CD1c-positive myeloid dendritic cell (primary cell): ENCODE data around the gene C19orf73.

Experiments
- DNase-seq: peaks from one replicate; pipeline ENCODE4 v3.0.0-alpha.2; 2016; ENCODE audit errors: extremely low spot score

The C19orf73 gene, protein sequence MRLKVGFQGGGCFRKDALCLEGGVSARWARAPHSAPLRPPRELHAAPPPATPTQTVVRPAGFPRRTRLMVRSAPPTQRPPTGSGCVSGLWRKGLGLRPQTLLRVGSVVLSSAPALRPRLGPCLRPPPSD

DNA sequence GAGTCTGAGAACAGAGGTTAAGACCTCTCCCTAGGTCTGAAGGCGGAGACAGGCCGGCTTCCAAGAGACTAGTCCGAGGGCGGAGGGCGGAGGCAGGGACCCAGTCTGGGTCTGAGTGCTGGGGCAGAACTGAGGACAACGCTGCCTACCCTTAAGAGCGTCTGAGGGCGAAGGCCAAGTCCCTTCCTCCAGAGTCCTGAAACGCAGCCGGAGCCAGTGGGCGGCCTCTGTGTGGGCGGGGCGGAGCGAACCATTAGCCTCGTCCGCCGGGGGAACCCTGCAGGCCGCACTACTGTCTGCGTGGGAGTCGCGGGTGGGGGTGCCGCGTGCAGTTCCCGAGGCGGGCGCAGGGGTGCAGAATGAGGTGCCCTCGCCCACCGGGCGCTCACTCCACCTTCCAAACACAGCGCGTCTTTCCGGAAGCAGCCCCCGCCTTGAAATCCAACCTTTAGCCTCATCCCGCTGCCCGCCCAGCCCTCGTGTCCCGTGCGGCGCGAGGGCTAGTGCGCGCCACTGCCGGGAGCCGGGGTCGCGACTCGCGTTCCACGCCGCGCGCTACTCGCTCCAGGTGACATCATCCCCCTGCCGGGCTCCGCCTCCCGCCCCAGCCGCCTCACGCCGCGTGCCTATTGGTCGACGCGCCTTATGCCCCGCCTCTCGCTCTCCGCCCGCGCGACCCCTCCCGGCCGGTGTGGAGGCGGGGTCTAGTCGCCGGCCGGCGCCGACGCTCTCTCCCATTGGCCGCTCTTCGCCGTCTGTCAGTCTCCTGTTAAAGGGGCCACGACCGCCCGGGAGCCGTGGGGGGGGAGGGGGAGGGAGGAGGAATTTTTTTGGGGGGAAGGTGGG is at the start of gene C19orf73:
Gene C19orf73, minus strand, starts transcription at position 579 of the 846 bp plus-strand sequence. Its CDS starts 121 bp downstream, at position 458.
- peak; percentile 97 for DNase-seq

DNA sequence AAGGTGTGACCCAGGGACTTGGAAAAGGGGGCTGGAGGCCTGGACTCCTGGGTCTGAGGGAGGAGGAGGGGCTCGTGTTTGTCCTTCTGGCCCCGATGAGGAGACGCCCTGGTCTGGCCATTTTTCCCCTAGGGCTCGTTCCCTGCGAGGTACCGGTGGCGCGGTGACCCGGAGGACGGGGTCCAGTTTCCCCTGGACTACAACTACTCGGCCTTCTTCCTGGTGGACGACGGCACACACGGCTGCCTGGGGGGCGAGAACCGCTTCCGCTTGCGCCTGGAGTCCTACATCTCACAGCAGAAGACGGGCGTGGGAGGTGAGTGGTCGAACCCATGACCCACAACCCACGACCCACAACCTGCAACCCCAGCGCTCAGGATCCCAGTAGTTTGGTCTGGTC is 49.5 kb upstream of the C19orf73 start:
- DNase-seq, result no peak

DNA sequence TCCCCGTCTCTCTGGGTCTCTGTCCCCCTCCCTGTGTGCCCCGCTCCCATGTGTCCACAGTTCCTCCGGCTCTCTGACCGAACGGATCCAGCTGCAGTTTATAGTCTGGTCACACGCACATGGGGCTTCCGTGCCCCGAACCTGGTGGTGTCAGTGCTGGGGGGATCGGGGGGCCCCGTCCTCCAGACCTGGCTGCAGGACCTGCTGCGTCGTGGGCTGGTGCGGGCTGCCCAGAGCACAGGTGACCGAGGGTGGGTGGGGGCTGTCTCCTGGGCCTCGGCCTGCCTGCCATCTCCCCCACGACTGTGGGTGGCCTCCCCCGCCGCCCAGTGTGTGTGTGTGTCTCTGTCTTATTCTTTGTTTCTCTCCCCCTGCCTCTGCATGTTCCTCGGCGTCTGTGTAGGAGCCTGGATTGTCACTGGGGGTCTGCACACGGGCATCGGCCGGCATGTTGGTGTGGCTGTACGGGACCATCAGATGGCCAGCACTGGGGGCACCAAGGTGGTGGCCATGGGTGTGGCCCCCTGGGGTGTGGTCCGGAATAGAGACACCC is 49.0 kb upstream of the C19orf73 start:
- DNase-seq, result no peak

DNA sequence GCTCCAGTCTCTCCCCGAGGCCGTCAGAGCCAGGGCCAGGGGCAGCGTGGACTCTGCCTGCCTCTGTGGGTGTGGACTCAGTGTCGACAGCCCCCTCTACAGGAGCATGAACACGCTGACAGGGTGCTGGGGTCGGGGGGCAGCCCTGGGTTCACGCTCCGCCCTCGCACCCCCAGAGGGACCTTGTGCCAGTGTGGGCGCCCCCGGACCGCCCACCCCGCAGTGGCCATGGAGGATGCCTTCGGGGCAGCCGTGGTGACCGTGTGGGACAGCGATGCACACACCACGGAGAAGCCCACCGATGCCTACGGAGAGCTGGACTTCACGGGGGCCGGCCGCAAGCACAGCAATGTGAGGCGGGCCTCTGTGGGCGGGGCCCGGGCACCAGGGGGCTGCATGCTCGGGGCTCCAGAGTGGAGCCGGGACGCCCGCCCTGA is 46.9 kb upstream of the C19orf73 start:
- DNase-seq, result no peak

DNA sequence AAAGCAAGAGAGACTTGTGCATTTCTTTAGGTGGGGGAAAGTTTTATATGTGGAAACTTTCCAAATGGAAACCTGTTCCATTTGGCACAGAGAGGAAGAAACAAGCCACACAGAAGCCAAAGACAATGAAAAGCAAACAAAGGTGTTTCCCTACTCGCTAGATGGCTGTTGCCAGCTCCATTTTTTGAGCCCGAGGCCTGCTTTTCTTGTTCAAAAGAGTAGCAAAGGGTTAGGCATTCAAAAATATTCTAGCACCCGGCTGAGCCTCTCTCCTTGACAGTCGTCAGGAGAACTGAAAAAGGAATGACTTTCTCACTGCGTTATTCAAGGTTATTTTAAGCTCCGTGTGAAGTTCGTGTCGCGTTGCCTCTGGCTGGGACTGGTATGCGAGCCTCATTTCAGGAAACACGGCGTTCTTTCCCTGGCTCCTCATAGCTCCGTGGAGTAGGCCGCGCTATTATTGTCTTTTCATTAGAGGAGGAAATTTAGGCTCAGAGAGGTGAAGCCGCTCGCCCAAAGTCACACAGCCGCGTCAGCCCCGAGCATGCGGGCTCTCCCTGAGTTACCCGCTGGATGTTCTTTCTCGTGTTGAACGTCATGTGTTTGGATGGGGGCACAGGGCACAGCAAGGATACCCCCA is 46.3 kb upstream of the C19orf73 start:
- DNase-seq, result no peak

DNA sequence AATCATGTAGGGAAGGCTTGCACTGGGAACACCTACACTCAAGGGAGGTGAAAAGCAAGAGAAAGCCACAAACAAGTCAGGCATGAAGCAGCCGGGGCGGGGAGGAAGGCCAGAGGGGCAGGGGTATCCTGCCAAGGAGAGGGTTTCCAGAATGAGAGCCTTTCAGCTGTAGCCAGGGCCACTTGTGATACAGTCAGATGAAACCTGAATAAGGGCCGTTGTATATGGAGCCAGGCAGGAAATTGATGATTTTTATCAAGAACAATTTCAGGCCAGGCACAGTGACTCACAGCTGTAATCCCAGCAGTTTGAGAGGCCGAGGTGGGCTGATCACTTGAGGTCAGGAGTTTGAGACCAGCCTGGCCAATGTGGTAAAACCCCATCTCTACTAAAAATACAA is 43.0 kb upstream of the C19orf73 start:
- no peak for DNase-seq

DNA sequence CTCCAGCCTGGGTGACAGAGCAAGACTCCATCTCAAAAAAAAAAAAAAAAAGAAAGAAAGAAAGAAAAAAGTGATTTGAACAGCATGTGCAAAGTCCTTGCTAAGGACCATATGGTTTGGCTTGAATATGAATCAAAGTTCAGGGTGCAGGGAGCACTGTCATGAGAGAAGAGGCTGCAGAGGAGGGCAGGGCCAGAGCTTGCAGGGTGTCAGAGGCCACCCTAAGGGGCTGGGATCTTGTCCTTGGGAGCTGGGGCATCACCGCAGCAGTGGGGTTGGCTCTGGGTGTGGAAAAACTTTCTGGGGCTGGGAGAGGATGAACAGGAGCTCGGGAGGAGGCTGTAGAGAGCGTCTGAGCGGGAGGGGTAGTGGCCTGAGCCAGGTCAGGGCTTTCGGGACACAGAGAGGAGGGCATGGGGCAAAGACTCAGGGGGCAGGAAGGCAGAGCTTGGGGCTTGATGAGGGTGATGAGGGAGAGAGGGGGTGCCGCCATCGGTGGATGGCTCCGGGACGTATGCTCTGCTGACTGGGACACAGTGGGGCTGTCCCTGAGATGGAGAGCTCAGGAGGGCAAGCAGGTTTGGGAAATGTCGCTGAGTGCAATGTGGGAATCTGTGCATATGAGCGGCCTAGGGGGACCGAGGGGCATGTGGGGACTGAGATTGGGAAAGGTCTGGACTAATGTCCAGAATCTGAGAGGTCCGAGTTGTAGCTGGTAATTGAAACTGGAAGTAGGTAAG is 41.7 kb upstream of the C19orf73 start:
- DNase-seq, result no peak

DNA sequence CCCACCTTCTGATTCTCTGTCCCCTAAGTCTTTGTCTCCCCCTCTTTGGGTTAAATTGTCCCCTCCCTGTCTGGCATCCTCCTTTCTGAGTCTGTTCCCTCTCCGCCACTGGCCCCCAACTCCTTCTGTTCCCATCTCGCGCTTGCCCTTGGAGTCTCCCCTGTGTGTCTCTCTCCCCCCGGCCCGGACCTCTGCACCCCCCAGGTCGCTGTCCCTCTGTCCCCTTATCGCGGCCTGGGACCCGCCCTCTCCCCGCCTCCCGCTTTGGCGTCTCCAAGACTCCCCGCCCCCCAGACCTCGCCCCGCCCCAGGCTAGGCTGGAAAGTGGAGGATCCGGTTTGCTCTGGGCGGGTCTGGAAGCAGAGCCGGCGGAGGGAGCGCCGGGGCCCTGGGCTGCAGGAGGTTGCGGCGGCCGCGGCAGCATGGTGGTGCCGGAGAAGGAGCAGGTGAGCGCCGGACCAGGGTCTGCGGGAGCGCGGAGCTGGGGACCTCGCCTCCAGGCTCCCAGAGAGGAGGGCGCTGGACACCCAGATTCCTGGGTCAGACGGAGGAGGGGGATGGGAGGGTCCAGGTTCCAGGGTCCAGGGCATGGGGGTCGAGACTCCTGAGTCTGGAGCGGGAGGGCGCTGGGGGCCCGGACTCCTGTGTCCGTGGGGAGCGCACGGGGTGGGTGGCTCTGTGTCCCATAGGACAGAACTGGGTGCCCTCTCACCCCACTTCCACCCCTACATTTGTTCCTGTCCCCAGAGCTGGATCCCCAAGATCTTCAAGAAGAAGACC is 38.7 kb upstream of the C19orf73 start, which contains the start of gene TRPM4:
Gene TRPM4, plus strand, starts transcription at position 348 of the 780 bp plus-strand sequence. Its CDS starts 75 bp downstream, at position 423.
- peak; percentile 79 for DNase-seq

DNA sequence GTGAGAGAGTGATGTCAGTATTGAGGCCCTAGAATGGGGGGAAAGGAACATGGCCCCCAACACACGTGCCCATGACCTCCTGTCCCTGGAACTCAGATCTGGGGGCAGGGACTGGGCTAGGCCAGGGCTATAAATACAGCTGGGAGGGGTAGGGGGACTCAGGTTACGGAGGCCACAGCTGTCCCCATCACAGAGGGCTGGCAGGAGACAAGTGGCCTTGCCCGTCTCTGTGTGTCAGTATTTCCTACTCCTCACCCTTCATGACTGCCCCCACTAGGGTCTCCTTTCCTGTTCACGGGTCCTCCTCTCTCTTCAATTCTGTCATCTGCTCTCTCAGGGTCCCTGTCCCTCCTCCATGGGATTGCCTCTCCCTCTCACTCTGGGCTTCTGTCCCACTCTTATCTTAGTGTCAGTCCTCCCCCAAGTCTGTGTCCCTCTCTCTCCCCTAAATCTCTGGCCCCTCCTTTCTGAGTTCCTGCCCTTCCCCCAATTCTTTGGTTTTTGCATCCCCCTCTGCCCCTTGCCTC is 36.9 kb upstream of the C19orf73 start:
- DNase-seq, result no peak

DNA sequence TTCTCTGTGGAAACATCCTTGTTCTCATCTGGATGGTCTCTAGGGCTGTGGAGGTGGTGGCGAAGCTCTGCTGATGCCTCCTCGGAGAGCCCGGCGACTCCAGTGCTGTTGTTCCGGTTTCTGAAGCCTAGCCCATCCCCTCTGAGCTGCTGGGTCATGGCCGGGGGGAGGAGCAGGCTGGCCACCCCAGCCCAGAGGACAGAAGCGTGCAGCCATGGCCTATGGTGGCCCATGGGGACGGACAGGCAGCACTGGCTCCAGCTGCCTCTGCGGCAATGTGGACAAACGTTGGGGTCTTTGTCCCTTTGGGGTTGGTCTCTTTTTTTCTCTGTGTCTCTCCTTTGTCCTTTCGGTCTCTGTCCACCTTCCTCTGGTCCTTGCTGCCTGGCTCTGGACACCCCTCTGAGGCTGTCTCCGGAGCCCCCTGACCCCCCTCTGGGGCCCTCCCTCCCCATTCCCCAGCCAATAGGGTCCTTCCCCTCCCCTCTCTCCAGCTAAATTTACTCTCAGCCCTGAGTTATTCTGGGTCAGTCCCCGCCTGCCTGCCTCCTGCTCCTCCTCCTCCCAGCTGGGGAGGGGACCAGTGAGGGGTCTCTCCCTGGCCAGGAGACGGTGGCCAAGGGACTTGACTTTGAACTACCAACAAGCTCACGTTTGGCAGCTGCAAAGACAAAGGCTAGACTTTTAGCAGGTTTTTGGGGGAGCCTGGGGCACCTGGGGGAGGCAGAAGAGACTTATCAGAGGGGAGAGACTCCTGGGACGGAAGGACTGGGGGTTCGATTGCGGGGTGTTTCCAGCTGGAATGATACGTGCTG is 36.3 kb upstream of the C19orf73 start, which contains the start of gene HRC:
Gene HRC, minus strand, starts transcription at position 392 of the 815 bp plus-strand sequence. Its CDS starts 159 bp downstream, at position 233.
- DNase-seq, result no peak

DNA sequence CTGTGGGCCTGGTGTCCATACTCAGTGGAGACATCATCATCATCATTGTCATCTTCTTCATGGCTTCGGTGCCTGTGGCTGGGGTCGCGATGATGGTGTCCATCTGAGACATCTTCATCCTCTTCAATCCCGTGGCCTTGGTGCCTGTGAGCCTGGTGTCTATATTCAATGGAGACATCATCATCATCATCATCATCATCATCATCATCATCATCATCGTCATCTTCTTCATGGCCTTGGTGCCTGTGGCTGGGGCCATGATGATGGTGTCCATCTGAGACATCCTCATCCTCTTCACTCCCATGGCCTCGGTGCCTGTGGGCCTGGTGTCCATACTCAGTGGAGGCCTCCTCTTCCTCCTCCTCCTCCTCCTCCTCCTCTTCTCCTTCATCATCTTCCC is 35.3 kb upstream of the C19orf73 start:
- DNase-seq, result no peak

DNA sequence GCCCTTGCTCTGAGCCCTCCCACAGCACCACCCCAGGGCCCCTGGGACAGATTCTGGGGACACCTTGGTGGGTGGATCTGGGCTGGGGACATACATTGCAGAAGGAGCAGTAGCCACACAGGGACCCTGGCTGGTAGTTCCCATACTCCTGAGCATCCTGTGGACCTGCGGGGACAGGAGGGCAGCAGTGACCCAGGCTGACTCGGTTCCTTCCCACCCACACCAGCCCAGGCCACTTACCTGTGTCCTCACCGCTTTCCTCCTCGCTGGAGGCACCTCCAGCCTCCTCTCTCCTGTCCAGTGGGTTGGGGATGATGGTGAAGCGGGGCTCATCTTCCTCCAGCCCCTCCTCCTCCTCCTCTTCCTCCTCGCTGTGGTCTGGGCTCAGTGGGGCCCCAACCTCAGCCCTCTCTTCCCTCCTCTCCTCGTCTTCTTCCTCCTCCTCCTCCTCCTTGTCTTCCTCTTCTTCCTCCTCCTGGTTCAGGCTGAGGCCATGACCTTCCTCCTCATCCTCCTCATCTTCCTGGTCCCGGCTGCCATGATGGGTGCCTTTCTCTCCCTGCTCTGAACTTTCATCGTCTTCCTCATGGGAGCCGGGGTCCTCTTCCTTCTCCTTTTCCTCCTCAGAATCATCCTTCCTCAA is 34.3 kb upstream of the C19orf73 start:
- DNase-seq, result no peak

DNA sequence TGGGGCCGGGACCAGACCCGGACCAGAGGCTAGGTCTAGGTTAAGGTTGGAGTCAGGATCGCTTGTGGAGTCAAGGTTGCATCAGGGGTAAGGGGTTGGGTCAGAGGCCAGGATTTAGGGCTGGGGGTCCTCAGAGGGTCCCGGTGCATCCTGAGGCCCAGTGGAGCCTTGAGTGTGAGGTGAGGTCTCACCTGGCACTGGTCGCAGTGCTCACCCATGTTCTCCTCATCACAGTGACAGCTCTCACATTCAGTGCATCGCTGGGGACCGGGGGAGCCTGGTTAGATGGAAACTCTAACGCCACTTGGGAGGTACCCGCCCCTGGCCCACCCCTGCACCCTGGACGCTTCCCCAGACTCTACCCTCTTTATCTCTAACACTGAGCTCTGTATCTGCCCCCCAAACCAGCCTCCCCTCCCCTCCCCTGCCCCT is 33.2 kb upstream of the C19orf73 start:
- DNase-seq, result no peak

DNA sequence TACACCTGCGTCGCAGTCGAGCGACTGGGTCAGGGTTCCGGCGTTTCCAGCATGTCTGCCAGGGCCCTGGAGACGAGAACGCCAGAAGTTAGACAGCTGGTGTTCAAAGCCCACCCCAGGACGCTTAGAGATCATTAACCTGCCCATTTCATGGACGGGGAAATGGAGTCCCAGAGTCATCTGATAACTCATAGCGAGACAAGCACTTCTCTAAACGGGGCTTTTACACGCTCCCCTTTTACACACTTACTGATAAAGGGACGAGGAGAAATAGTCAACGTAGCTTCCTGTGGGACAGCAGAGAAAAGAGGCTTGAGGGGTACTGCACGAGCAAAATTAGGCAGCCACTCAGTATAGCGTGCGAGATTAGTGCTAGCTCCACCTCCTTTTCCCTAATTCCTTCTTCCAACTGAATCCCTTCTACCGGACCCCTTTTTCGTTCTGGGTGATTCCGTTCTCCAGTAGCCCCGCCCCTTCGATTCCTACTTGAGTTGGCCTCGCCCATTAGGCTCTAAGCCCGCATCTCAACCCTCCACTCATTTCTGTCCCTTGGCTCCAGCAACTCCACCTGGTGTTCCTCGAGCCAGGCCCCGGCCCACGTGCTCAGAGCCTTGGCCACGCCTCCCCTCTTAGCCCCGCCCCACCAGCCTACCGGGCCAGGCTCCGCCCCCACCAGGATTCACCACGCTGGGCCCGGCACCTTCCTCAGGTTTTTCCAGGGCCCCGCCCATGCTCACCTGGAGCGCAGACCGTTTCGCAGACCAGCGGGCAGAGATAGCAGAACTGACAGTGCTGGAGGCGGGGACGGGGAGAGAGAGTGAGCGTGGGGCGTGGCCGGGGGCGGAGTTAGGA is 32.5 kb upstream of the C19orf73 start:
- peak; percentile 31 for DNase-seq

DNA sequence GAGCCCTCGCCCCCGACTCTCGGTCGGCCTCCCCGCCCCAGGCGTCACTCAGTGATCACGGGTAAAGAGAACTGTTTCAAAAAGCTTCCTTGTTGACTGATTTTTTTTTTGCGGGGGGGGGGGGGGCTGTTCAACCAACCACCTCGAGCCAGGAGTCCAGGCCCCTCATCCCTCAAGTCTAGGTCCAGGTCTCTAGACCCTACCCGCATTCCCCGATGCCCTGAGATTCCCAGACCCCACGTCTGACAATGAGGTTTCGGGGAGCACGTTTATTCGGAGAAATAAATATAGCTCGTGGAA is 32.0 kb upstream of the C19orf73 start:
- no peak for DNase-seq

DNA sequence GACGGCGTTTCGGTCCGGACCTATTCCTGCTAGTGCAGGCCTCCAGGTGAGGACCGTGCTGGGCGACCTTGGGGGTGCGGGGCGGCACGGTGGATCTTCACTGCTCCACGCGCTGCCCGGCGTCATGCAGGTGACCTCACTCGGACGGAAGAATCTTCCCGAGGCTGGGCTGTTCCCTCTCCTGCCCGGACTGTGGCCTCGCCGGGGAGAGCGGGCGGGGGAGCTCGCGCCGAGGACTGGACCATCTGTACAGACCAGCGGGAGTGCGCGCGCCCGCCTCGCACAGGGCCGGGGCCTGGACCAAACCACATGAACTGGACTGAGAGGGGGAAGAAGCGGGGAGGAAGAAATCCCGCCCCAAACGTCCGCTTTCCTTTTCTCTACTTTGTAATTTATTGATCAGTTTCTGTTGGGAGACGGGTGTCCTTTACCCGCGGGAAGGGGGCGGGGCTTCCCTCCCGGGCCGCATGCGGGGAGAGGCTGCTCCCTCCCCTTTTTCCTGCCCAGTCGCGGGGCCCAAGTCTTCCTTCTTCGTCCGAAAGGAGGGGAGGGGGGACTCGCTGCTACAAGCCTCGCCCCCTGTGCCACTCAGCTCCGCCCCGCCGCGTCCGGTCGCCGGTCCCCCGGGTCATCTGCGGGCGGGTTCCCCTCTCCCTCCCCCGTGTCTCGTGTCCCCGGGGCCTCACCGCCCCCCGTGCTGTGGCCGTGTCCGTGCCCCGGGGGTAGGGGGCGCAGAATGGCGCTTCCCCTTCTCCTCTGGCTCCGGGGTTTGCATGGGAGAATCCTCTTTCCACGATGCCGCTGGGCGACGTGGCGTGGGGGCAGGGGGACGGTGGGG is 31.4 kb upstream of the C19orf73 start:
- DNase-seq, result peak; percentile 69

DNA sequence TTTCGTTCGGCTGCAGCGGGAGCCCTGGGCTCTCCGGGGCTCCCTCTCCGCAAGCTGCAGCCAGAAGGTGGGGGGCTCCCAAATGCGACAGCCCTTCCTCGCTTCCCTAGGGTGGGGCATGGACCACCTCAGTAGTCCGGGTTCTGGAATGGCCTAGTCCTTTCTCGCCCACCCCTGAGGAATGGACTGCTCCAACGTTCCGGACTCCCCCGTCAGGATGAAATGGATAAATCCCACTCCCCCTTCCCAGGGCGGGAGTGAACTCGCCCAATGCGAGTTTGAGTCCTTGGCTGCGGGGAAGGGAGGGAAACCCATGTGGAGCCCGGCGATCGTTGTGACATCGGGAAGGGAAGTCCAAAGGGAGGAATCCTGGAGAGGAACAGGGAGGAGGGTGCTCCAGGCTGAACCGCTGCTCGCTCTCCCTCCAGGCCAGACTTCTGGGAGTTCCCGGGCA is 30.7 kb upstream of the C19orf73 start:
- DNase-seq, result peak; percentile 35
